LHCN-M2 (cell line): ENCODE data around the gene DIAPH2. TPM values are rescaled to one million over a fixed set of nuclear protein-coding genes. Genes with fewer than 3 reads are reported as not detected.

Source experiments
- DNase-seq: peaks from one replicate; pipeline ENCODE4 v3.0.0-alpha.2; 2012; ENCODE audit warnings: low read depth
- total RNA-seq: library from RNA; depleted of rRNA; stranded (reverse); fragments of >200 nt; gene quantifications from 2 replicates; pipeline ENCODE4 v1.2.3, GENCODE V29; 2014

Gene DIAPH2
- total RNA-seq, 1 experiment from 2014 or later: 15.1 TPM

- no peak for DNase-seq
These were observed 244.4 kb downstream of the DIAPH2 start for GRCh38 chrX:96929036-96929435.

GRCh38 chrX:96957718-96958117, 273.1 kb downstream of the DIAPH2 start:
- DNase-seq: no peak

GRCh38 chrX:96971812-96972211, 287.2 kb downstream of the DIAPH2 start:
- no peak for DNase-seq

GRCh38 chrX:96978906-96979305, 294.3 kb downstream of the DIAPH2 start:
- no peak for DNase-seq

- DNase-seq: no peak
These were observed 295.1 kb downstream of the DIAPH2 start for GRCh38 chrX:96979766-96980165.

- DNase-seq: no peak
These were observed 297.5 kb downstream of the DIAPH2 start for GRCh38 chrX:96982161-96982560.

- no peak for DNase-seq
These were observed 299.9 kb downstream of the DIAPH2 start for GRCh38 chrX:96984538-96984937.

- no peak for DNase-seq
These were observed 300.4 kb downstream of the DIAPH2 start for GRCh38 chrX:96985046-96985445.

GRCh38 chrX:96987228-96987627, 302.6 kb downstream of the DIAPH2 start:
- DNase-seq: peak; percentile 49

- no peak for DNase-seq
These were observed 305.4 kb downstream of the DIAPH2 start for GRCh38 chrX:96989830-96990571.

GRCh38 chrX:96994093-96994492, 309.5 kb downstream of the DIAPH2 start:
- DNase-seq: no peak

GRCh38 chrX:96997196-96997595, 312.6 kb downstream of the DIAPH2 start:
- no peak for DNase-seq

GRCh38 chrX:97000682-97001368, 316.2 kb downstream of the DIAPH2 start:
- DNase-seq: no peak

GRCh38 chrX:97006167-97006566, 321.5 kb downstream of the DIAPH2 start:
- no peak for DNase-seq

- no peak for DNase-seq
These were observed 324.7 kb downstream of the DIAPH2 start for GRCh38 chrX:97009391-97009790.

GRCh38 chrX:97011540-97011939, 326.9 kb downstream of the DIAPH2 start:
- no peak for DNase-seq

- no peak for DNase-seq
These were observed 331.5 kb downstream of the DIAPH2 start for GRCh38 chrX:97016106-97016505.

- no peak for DNase-seq
These were observed 337.0 kb downstream of the DIAPH2 start for GRCh38 chrX:97021680-97022079.

- no peak for DNase-seq
These were observed 341.8 kb downstream of the DIAPH2 start for GRCh38 chrX:97026406-97026805.

- DNase-seq: no peak
These were observed 342.8 kb downstream of the DIAPH2 start for GRCh38 chrX:97027384-97027922.

GRCh38 chrX:97030463-97030862, 345.8 kb downstream of the DIAPH2 start:
- no peak for DNase-seq

GRCh38 chrX:97030947-97031346, 346.3 kb downstream of the DIAPH2 start:
- DNase-seq: no peak
